CD4-positive, CD25-positive, alpha-beta regulatory T cell (primary cell): ENCODE measurements around the gene MAP2K4. TPM values are rescaled to one million over a fixed set of nuclear protein-coding genes. Genes with fewer than 3 reads are reported as not detected.

Experiments
- ATAC-seq, 2 donors: fragments of 150-1000 bp; cut with Tn5 transposase; one replicate each; pipeline ENCODE4 v1.10.0; 2021; ENCODE audit warnings: low read depth in 2 of 2, moderate number of reproducible peaks in 2 of 2, moderate library complexity in 1 of 2
- DNase-seq, 3 donors: peaks; one replicate each; pipeline versions ENCODE4 v3.0.0 to v3.0.0-alpha.2; 2012 to 2022; ENCODE audit warnings: mixed read lengths in 1 of 3
- H3K27ac ChIP-seq: one replicate; pipeline ENCODE4 v1.7.0; 2013; ENCODE audit warnings: mild to moderate bottlenecking, low read length; ENCODE audit not compliant: insufficient read depth, poor library complexity, severe bottlenecking
- H3K27me3 ChIP-seq: one replicate; pipeline ENCODE4 v1.7.0; 2013; ENCODE audit warnings: low read length; ENCODE audit not compliant: control insufficient read depth, insufficient read depth
- H3K36me3 ChIP-seq: one replicate; pipeline ENCODE4 v1.7.0; 2013; ENCODE audit warnings: mild to moderate bottlenecking, low read length, moderate library complexity; ENCODE audit not compliant: control insufficient read depth, insufficient read depth
- H3K4me1 ChIP-seq: 2 replicates; pipeline ENCODE4 v1.7.0; 2013; ENCODE audit warnings: mild to moderate bottlenecking, low read length; ENCODE audit not compliant: insufficient read depth, control insufficient read depth, poor library complexity, severe bottlenecking
- H3K4me3 ChIP-seq: one replicate; pipeline ENCODE4 v1.7.0; 2013; ENCODE audit warnings: low read depth, mild to moderate bottlenecking, low read length, moderate library complexity
- H3K9me3 ChIP-seq, 2 experiments: 1 replicate in 1 of 2; 2 replicates in 1 of 2; pipeline ENCODE4 v1.7.0; 2013; ENCODE audit warnings: low read length in 2 of 2, mild to moderate bottlenecking in 1 of 2, moderate library complexity in 1 of 2; ENCODE audit not compliant: control insufficient read depth in 2 of 2
- H3K27ac Mint-ChIP-seq, 3 donors: one replicate each; pipeline ENCODE4 v1.8.0; 2020 to 2022; ENCODE audit warnings: mild to moderate bottlenecking in 3 of 3, mixed read lengths in 3 of 3, moderate library complexity in 2 of 3
- H3K27me3 Mint-ChIP-seq: one replicate; pipeline ENCODE4 v1.8.0; 2022; ENCODE audit warnings: mild to moderate bottlenecking, mixed read lengths
- H3K36me3 Mint-ChIP-seq: one replicate; pipeline ENCODE4 v1.8.0; 2020; ENCODE audit warnings: mixed read lengths
- H3K4me1 Mint-ChIP-seq, 4 donors: one replicate each; pipeline ENCODE4 v1.8.0; 2020 to 2022; ENCODE audit warnings: mixed read lengths in 4 of 4, mild to moderate bottlenecking in 1 of 4
- H3K4me3 Mint-ChIP-seq, 4 donors: one replicate each; pipeline ENCODE4 v1.8.0; 2020 to 2022; ENCODE audit warnings: mild to moderate bottlenecking in 4 of 4, mixed read lengths in 4 of 4, moderate library complexity in 3 of 4
- H3K9me3 Mint-ChIP-seq, 7 donors: one replicate each; pipeline ENCODE4 v1.8.0; 2020 to 2022; ENCODE audit warnings: mixed read lengths in 7 of 7, mild to moderate bottlenecking in 3 of 7, moderate library complexity in 2 of 7
- polyA plus RNA-seq, 4 donors: library from polyadenylated mRNA; unstranded; fragments of 300-500 nt; fragmentation: Illumina TruSeq; gene quantifications; one replicate each; pipeline ENCODE4 v1.2.3, GENCODE V29; 2021
- total RNA-seq: library from RNA; stranded (reverse); gene quantifications from one replicate; pipeline ENCODE4 v1.2.3, GENCODE V29; 2022

MAP2K4 gene
- total and polyA plus RNA-seq, 5 donors from 2014 or later, result 25.1 to 30.6 (median 26.1) TPM

GRCh38 chr17:12128946-12129345 lies 108.3 kb downstream of the MAP2K4 start:
- no peak overlapping the region for H3K4me3 ChIP-seq
- no peaks in the 10 kb centered on the region for H3K4me1 ChIP-seq
- no peaks in the 10 kb centered on the region for H3K27me3 ChIP-seq
- Mint-ChIP-seq H3K4me1 (peaks cover 0 to 7% (median 0%) of the 10 kb centered on the region in 4 donors), H3K4me3 (no peak overlapping the region), H3K9me3 (peaks cover 0 to 3% (median 0%) of the 10 kb centered on the region in 7 donors), H3K27ac (no peak overlapping the region), H3K36me3 (peaks cover 71% of the 10 kb centered on the region), H3K27me3 (no peaks in the 10 kb centered on the region)
- peaks cover 58% of the 10 kb centered on the region for H3K36me3 ChIP-seq
- no peak overlapping the region for H3K27ac ChIP-seq
- DNase-seq, result no peak
- no peaks in the 10 kb centered on the region for H3K9me3 ChIP-seq
- ATAC-seq, result no peak

- peaks cover 62% of the 10 kb centered on the region for H3K36me3 Mint-ChIP-seq
- ATAC-seq (no peak), DNase-seq (no peak)
- no peaks in the 10 kb centered on the region for H3K4me1 ChIP-seq
- peaks cover 0 to 13% (median 2%) of the 10 kb centered on the region in 7 donors for H3K9me3 Mint-ChIP-seq
- H3K27me3 Mint-ChIP-seq, result no peaks in the 10 kb centered on the region
- H3K4me1 Mint-ChIP-seq, result peaks cover 0 to 7% (median 0%) of the 10 kb centered on the region in 4 donors
- no peak overlapping the region for H3K27ac Mint-ChIP-seq
- no peak overlapping the region for H3K4me3 Mint-ChIP-seq
- peaks cover 0 to 5% of the 10 kb centered on the region in 2 experiments for H3K9me3 ChIP-seq
- no peaks in the 10 kb centered on the region for H3K27me3 ChIP-seq
- no peak overlapping the region for H3K27ac ChIP-seq
- H3K36me3 ChIP-seq, result peaks cover 40% of the 10 kb centered on the region
- H3K4me3 ChIP-seq, result no peak overlapping the region
Observed at GRCh38 chr17:12133183-12133582, 112.5 kb downstream of the MAP2K4 start.

DNA sequence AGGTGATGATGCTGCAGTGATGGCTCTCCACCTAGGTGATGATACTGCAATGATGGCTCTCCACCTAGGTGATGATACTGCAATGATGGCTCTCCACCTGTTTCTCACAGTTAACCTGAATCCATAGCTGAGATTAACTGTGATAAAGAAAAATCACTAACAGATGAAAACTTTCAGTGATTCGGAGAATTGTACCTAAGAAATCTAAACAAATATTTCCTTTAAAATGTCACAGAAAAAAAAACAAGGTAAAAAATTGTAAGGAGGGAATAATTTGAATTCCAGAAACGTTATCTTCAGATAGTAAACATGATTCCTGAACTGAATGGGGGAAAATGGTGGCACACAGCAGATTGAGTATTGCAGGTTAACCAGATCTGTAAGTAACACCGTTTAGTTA lies 113.4 kb downstream of the MAP2K4 start:
- Mint-ChIP-seq H3K27me3 (no peaks in the 10 kb centered on the region), H3K27ac (no peak overlapping the region), H3K4me1 (peaks cover 0 to 5% (median 0%) of the 10 kb centered on the region in 4 donors), H3K9me3 (peaks cover 0 to 13% (median 2%) of the 10 kb centered on the region in 7 donors), H3K36me3 (peaks cover 63% of the 10 kb centered on the region), H3K4me3 (no peak overlapping the region)
- ATAC-seq, result no peak
- peaks cover 0 to 5% of the 10 kb centered on the region in 2 experiments for H3K9me3 ChIP-seq
- H3K4me1 ChIP-seq, result no peaks in the 10 kb centered on the region
- no peak overlapping the region for H3K27ac ChIP-seq
- no peak overlapping the region for H3K4me3 ChIP-seq
- peaks cover 33% of the 10 kb centered on the region for H3K36me3 ChIP-seq
- no peak for DNase-seq
- no peaks in the 10 kb centered on the region for H3K27me3 ChIP-seq

- no peak overlapping the region for H3K4me3 Mint-ChIP-seq
- H3K4me1 ChIP-seq, result no peaks in the 10 kb centered on the region
- no peak overlapping the region for H3K4me3 ChIP-seq
- peaks cover 29% of the 10 kb centered on the region for H3K36me3 ChIP-seq
- DNase-seq (no peak), ATAC-seq (no peak)
- no peak overlapping the region for H3K27ac ChIP-seq
- H3K36me3 Mint-ChIP-seq, result peaks cover 59% of the 10 kb centered on the region
- peaks cover 0 to 5% (median 0%) of the 10 kb centered on the region in 4 donors for H3K4me1 Mint-ChIP-seq
- no peak overlapping the region for H3K27ac Mint-ChIP-seq
- peaks cover 0 to 13% (median 2%) of the 10 kb centered on the region in 7 donors for H3K9me3 Mint-ChIP-seq
- no peaks in the 10 kb centered on the region for H3K27me3 Mint-ChIP-seq
- peaks cover 0 to 5% of the 10 kb centered on the region in 2 experiments for H3K9me3 ChIP-seq
- no peaks in the 10 kb centered on the region for H3K27me3 ChIP-seq
Observed at GRCh38 chr17:12134587-12134986, 113.9 kb downstream of the MAP2K4 start.

DNA sequence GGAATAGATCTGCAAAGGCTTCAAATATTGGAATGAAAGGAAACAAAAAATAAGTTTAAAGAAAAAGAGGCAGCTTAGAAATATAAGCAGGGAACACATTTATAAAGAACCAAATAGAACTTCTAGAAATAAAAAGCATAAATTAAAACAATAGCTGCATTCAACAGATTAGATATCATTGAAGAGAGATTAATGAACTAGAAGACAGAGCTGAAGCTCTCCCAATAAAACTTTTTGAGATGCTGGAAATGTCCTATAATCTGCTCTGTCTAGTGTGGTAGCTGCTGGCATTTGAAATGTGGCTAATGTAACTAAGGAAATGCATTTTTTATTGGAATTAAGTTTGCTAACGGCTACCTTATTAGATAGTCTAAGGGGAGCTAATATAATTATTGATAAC lies 115.6 kb downstream of the MAP2K4 start:
- Mint-ChIP-seq H3K27ac (no peak overlapping the region), H3K4me1 (peaks cover 0 to 1% (median 0%) of the 10 kb centered on the region in 4 donors), H3K4me3 (no peak overlapping the region), H3K27me3 (no peaks in the 10 kb centered on the region), H3K9me3 (peaks cover 0 to 13% (median 2%) of the 10 kb centered on the region in 7 donors), H3K36me3 (peaks cover 61% of the 10 kb centered on the region)
- no peak overlapping the region for H3K27ac ChIP-seq
- no peaks in the 10 kb centered on the region for H3K4me1 ChIP-seq
- H3K4me3 ChIP-seq, result no peak overlapping the region
- H3K36me3 ChIP-seq, result peaks cover 34% of the 10 kb centered on the region
- H3K27me3 ChIP-seq, result no peaks in the 10 kb centered on the region
- H3K9me3 ChIP-seq, result peaks cover 0 to 5% of the 10 kb centered on the region in 2 experiments
- ATAC-seq, result no peak
- no peak for DNase-seq

- peaks cover 62% of the 10 kb centered on the region for H3K36me3 Mint-ChIP-seq
- peaks cover 34% of the 10 kb centered on the region for H3K36me3 ChIP-seq
- H3K27me3 Mint-ChIP-seq, result no peaks in the 10 kb centered on the region
Observed at GRCh38 chr17:12136646-12137045, 116.0 kb downstream of the MAP2K4 start.

GRCh38 chr17:12137859-12138258 lies 117.2 kb downstream of the MAP2K4 start:
- DNase-seq, result no peak
- Mint-ChIP-seq H3K36me3 (peaks cover 69% of the 10 kb centered on the region), H3K4me3 (no peak overlapping the region)

More at GRCh38 chr17:12136646-12137045, 116.0 kb downstream of the MAP2K4 start:
- ATAC-seq (no peak), DNase-seq (no peak)
- Mint-ChIP-seq H3K27ac (no peak overlapping the region), H3K9me3 (peaks cover 0 to 13% (median 2%) of the 10 kb centered on the region in 7 donors), H3K4me1 (peaks cover 0 to 1% (median 0%) of the 10 kb centered on the region in 4 donors), H3K4me3 (no peak overlapping the region)
- no peaks in the 10 kb centered on the region for H3K4me1 ChIP-seq
- peaks cover 0 to 5% of the 10 kb centered on the region in 2 experiments for H3K9me3 ChIP-seq
- H3K4me3 ChIP-seq, result no peak overlapping the region
- no peak overlapping the region for H3K27ac ChIP-seq
- no peaks in the 10 kb centered on the region for H3K27me3 ChIP-seq

GRCh38 chr17:12140685-12141084 lies 120.0 kb downstream of the MAP2K4 start:
- Mint-ChIP-seq H3K4me1 (peaks cover 0 to 1% (median 0%) of the 10 kb centered on the region in 4 donors), H3K4me3 (no peak overlapping the region), H3K36me3 (peaks cover 75% of the 10 kb centered on the region), H3K27me3 (no peaks in the 10 kb centered on the region), H3K9me3 (peaks cover 0 to 13% (median 2%) of the 10 kb centered on the region in 7 donors), H3K27ac (no peak overlapping the region)
- no peaks in the 10 kb centered on the region for H3K4me1 ChIP-seq
- ATAC-seq (no peak), DNase-seq (no peak)
- H3K4me3 ChIP-seq, result no peak overlapping the region
- H3K36me3 ChIP-seq, result peaks cover 44% of the 10 kb centered on the region
- no peaks in the 10 kb centered on the region for H3K27me3 ChIP-seq
- H3K27ac ChIP-seq, result no peak overlapping the region
- peaks cover 0 to 5% of the 10 kb centered on the region in 2 experiments for H3K9me3 ChIP-seq

More at GRCh38 chr17:12137859-12138258, 117.2 kb downstream of the MAP2K4 start:
- H3K4me3 ChIP-seq, result no peak overlapping the region
- peaks cover 0 to 5% of the 10 kb centered on the region in 2 experiments for H3K9me3 ChIP-seq
- H3K4me1 Mint-ChIP-seq, result peaks cover 0 to 1% (median 0%) of the 10 kb centered on the region in 4 donors
- H3K4me1 ChIP-seq, result no peaks in the 10 kb centered on the region
- H3K27me3 ChIP-seq, result no peaks in the 10 kb centered on the region
- H3K9me3 Mint-ChIP-seq, result peaks cover 0 to 13% (median 2%) of the 10 kb centered on the region in 7 donors
- H3K27ac Mint-ChIP-seq, result no peak overlapping the region
- H3K27ac ChIP-seq, result no peak overlapping the region
- no peaks in the 10 kb centered on the region for H3K27me3 Mint-ChIP-seq
- H3K36me3 ChIP-seq, result peaks cover 41% of the 10 kb centered on the region
- ATAC-seq, result no peak
